GM21619 (cell line): ENCODE data around the gene DAB1.
"Not testable (repeated sequence)": the region's sequence is repeated elsewhere in the genome, so short reads cannot be mapped to it uniquely, and the experiment has no call there.

Source experiments
- ATAC-seq: cut with Tn5 transposase; IDR thresholded peaks from one replicate; pipeline ENCODE4 v1.9.1; 2021; ENCODE audit not compliant: unreplicated experiment

DAB1 gene

GRCh38 chr1:57127976-57128375 lies 295.9 kb downstream of the DAB1 start:
- no peak for ATAC-seq

GRCh38 chr1:57124768-57125446 lies 299.0 kb downstream of the DAB1 start:
- no peak for ATAC-seq

- ATAC-seq = no peak
Observed at GRCh38 chr1:57124170-57124569, 299.7 kb downstream of the DAB1 start.

GRCh38 chr1:57122031-57122430 lies 301.8 kb downstream of the DAB1 start:
- ATAC-seq = no peak

- no peak for ATAC-seq
Observed at GRCh38 chr1:57118948-57119603, 304.8 kb downstream of the DAB1 start.

GRCh38 chr1:57117753-57118152 lies 306.1 kb downstream of the DAB1 start:
- ATAC-seq = no peak

- no peak for ATAC-seq
Observed at GRCh38 chr1:57116871-57117270, 307.0 kb downstream of the DAB1 start.

GRCh38 chr1:57115030-57115614 lies 308.7 kb downstream of the DAB1 start:
- no peak for ATAC-seq

- ATAC-seq = no peak
Observed at GRCh38 chr1:57112148-57112547, 311.7 kb downstream of the DAB1 start.

- ATAC-seq = no peak
Observed at GRCh38 chr1:57111175-57111574, 312.7 kb downstream of the DAB1 start.

GRCh38 chr1:57109883-57110282 lies 314.0 kb downstream of the DAB1 start:
- no peak for ATAC-seq

- ATAC-seq = no peak
Observed at GRCh38 chr1:57109247-57109646, 314.6 kb downstream of the DAB1 start.

- no peak for ATAC-seq
Observed at GRCh38 chr1:57106296-57106695, 317.6 kb downstream of the DAB1 start.

- ATAC-seq = no peak
Observed at GRCh38 chr1:57102561-57103326, 321.1 kb downstream of the DAB1 start.

GRCh38 chr1:57101209-57101608 lies 322.7 kb downstream of the DAB1 start:
- ATAC-seq = no peak

- no peak for ATAC-seq
Observed at GRCh38 chr1:57094749-57095148, 329.1 kb downstream of the DAB1 start.

GRCh38 chr1:57093122-57093521 lies 330.7 kb downstream of the DAB1 start:
- no peak for ATAC-seq

- ATAC-seq = no peak
Observed at GRCh38 chr1:57091642-57092041, 332.2 kb downstream of the DAB1 start.

GRCh38 chr1:57089855-57090254 lies 334.0 kb downstream of the DAB1 start:
- ATAC-seq = no peak

GRCh38 chr1:57089221-57089620 lies 334.6 kb downstream of the DAB1 start:
- ATAC-seq = no peak

- no peak for ATAC-seq
Observed at GRCh38 chr1:57088653-57089052, 335.2 kb downstream of the DAB1 start.

- not testable (repeated sequence) for ATAC-seq
Observed at GRCh38 chr1:57087660-57088059, 336.2 kb downstream of the DAB1 start.
